ENCODE data around the gene DEFB121.

DEFB121 gene

DNA sequence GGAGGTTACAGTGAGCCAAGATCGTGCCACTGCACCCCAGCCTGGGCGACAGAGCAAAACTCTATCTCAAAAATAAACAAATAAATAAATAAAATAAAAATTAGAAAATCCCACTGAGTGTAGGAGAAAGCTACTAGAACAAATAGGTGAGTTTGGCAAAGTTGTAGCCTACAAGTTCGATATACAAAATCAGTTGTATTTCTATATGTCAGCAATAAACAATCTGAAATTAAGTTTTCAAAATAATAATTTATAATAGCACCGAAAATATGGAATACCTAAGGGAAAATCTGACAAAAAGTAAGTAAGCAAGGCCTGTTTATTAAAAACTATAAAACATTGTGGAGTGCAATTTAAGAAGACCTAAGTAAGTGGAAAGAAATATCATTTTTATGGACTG is 42.7 kb downstream of the DEFB121 start:
- no peak for DNase-seq (ENCODE audit: low spot score)

DNA sequence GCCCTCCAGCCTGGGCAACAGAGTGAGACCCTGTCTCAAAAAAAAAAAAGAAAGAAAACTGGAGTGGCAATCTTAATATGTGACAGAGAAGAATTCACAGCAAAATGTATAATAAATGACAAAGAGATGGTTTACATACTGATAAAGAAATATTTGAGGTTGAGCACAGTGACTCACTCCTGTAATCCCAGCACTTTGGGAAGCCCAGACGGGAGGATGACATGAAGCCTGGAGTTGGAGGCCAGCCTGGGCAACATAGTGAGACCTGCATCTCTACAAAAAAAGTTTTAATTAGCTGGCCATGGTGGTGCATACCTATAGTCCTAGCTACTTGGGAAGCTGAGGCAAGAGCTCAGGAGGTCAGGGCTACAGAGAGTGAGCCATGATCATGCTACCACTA is 50.0 kb downstream of the DEFB121 start:
- no peak for DNase-seq (ENCODE audit: low spot score)

All from LoVo (cell line).